Neural progenitor cell (in vitro differentiated cells): ENCODE results near the gene RPS2.

Experiments used
- CTCF ChIP-seq: fragments of 200-600 bp; sonication (generic); IDR thresholded peaks from 2 replicates; pipeline ENCODE4 v1.5.1; 2017; ENCODE audit warnings: antibody characterized with exemption, mild to moderate bottlenecking
- EZH2 ChIP-seq: fragments of 200-600 bp; sonication (generic); IDR thresholded peaks from 2 replicates; pipeline ENCODE4 v1.6.1; 2017; ENCODE audit warnings: antibody characterized with exemption, mild to moderate bottlenecking, moderate library complexity
- EZH2phosphoT487 ChIP-seq: fragments of 200-600 bp; sonication (generic); IDR thresholded peaks from 2 replicates; pipeline ENCODE4 v1.6.1; 2017; ENCODE audit warnings: antibody characterized with exemption

GRCh38 chr16:1949507-1949906 is 15.1 kb downstream of the RPS2 start:
- TF ChIP-seq CTCF = no peak
- TF ChIP-seq EZH2 = no peak
- no peak for TF ChIP-seq EZH2phosphoT487
